SH-SY5Y (cell line): ENCODE data around the gene CGN.

Experiments used
- GATA2 ChIP-seq: IDR thresholded peaks from 2 replicates; pipeline ENCODE4 v1.6.1; 2011; ENCODE audit warnings: mild to moderate bottlenecking, low read depth, low read length
- GATA3 ChIP-seq: IDR thresholded peaks from 2 replicates; pipeline ENCODE4 v1.6.1; 2011; ENCODE audit warnings: low read depth, mild to moderate bottlenecking, low read length, moderate library complexity

DNA sequence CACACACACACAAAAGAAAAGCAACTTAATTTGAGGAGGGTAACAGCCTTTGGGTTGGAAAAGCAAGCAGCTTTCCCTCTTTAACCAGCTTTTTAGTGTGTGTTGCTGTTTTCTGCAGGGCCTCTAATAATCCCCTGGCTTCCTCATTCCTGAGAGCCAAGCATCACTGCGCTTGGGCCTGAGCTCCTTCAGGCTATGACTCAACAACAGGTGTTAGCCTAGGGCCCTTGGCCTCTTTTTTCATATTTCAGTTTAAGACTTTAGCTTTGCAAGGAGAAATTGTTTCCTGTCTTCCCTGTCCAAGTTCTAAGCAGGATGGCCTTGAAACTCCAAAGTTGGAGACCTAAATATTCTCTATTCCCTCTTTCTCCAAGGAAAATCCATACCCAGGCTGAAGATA lies 74.4 kb downstream of the CGN start:
- TF ChIP-seq GATA3, result no peak
- no peak for TF ChIP-seq GATA2
